Kidney (tissue), 14 donors: Measurements from ENCODE around the gene NXNL2. TPM values are rescaled to one million over a fixed set of nuclear protein-coding genes. Genes with fewer than 3 reads are reported as not detected.

ENCODE experiments used
- DNase-seq, 5 donors: peaks; one replicate each; pipeline ENCODE4 v3.0.0-alpha.2; 2013 to 2020
- FAIRE-seq: peaks from 2 replicates; lab custom pipeline; 2012; peaks lifted over from hg19 to GRCh38; lab: Jason Lieb, UNC
- H3K27ac ChIP-seq, 2 donors: one replicate each; pipeline ENCODE4 v1.7.0; 2013; ENCODE audit warnings: low read depth in 2 of 2, low read length in 2 of 2, inconsistent platforms in 1 of 2
- H3K27me3 ChIP-seq: one replicate; pipeline ENCODE4 v1.7.1; 2013; ENCODE audit warnings: low read length, inconsistent platforms; ENCODE audit not compliant: control insufficient read depth, insufficient read depth
- H3K36me3 ChIP-seq, 3 donors: one replicate each; pipeline versions ENCODE4 v1.7.0 to v1.7.1; 2013; ENCODE audit warnings: low read length in 3 of 3, control low read depth in 1 of 3, inconsistent platforms in 1 of 3; ENCODE audit not compliant: insufficient read depth in 3 of 3, control insufficient read depth in 2 of 3
- H3K4me1 ChIP-seq, 3 donors: one replicate each; pipeline versions ENCODE4 v1.7.0 to v1.7.1; 2013; ENCODE audit warnings: low read length in 3 of 3, inconsistent platforms in 1 of 3, low read depth in 1 of 3; ENCODE audit not compliant: control insufficient read depth in 2 of 3, insufficient read depth in 2 of 3
- H3K4me3 ChIP-seq, 3 donors: one replicate each; pipeline versions ENCODE4 v1.7.0 to v1.8.1; 2013; ENCODE audit warnings: low read length in 3 of 3, control low read depth in 1 of 3, inconsistent platforms in 1 of 3
- H3K9ac ChIP-seq, 3 donors: one replicate each; pipeline versions ENCODE4 v1.7.0 to v1.7.1; 2013; ENCODE audit warnings: low read length in 3 of 3, control low read depth in 1 of 3, inconsistent platforms in 1 of 3
- H3K9me3 ChIP-seq, 3 donors: one replicate each; pipeline versions ENCODE4 v1.7.0 to v1.7.1; 2013; ENCODE audit warnings: low read length in 3 of 3, control low read depth in 1 of 3, inconsistent platforms in 1 of 3; ENCODE audit not compliant: control insufficient read depth in 2 of 3, insufficient read depth in 1 of 3
- intact Hi-C: fragments of 100-400 bp; cut with DNase I; formaldehyde crosslinking; loops from one replicate; pipeline ENCODE4 v1.11.1; 2022
- polyA plus RNA-seq: library from polyadenylated mRNA; stranded (reverse); fragments of 350-450 nt; fragmentation: Illumina TruSeq; extraction: RNeasy Lipid Tissue Mini Kit (QIAGEN cat#74804); gene quantifications from one replicate; pipeline ENCODE4 v1.2.3, GENCODE V29; 2014; ENCODE audit warnings: low read depth, low replicate concordance; ENCODE audit not compliant: insufficient read depth
- total RNA-seq: library from RNA; stranded (reverse); fragmentation: NEBNext Ultra II Directional; extraction: Animal tissue kit (Norgen Biotek cat#: 25700); gene quantifications from one replicate; pipeline ENCODE4 v1.2.1, GENCODE V29; 2021
- TF ChIP-seq, protein P1 (sequence below): IDR thresholded peaks from 3 replicates; pipeline ENCODE4 v1.5.1; 2012; ENCODE audit warnings: mild to moderate bottlenecking, moderate library complexity, borderline replicate concordance; ENCODE audit not compliant: insufficient read depth; ENCODE audit errors: extremely low read depth
- donor health status: control.
- donor health status: control.
- donor health status: control.
- donor health status: control.
- donor health status: control.
- donor health status: DM: yes; HTN: yes; CAD: no.
- donor health status: Normal renal cell carcinoma (clear cell type).

Gene NXNL2
- total and polyA plus RNA-seq, 2 donors from 2014 or later: 3.6 to 4.9 TPM

DNA sequence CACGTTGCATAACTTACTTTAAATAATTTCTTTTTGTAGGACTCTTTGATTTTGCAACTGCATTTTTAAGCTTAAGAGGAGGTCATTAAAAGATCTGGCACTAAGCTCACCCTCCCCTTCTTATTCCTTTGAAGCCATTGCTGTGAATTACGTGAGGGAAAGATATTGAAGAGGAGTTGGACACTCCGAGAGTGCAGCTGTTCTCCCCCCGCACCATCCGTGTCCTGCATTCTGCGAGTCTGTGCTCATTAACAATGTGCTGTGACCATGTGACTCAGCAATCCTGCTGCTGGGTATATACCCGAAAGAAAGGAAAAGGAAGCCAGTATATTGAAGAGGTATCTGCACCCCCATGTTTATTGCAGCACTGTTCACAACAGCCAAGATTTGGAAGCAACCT is 40.0 kb downstream of the NXNL2 start:
- intact Hi-C loops: loop anchor here (10.0 kb wide), 1 partner anchor 470 kb away; no protein-coding TSS in a partner anchor
- Histone ChIP-seq H3K36me3 (no peaks in the 10 kb centered on the region), H3K4me1 (no peaks in the 10 kb centered on the region), H3K4me3 (no peak overlapping the region), H3K27ac (no peak overlapping the region), H3K9me3 (no peaks in the 10 kb centered on the region), H3K9ac (no peak overlapping the region), H3K27me3 (no peaks in the 10 kb centered on the region)
- TF ChIP-seq, protein P1, sequence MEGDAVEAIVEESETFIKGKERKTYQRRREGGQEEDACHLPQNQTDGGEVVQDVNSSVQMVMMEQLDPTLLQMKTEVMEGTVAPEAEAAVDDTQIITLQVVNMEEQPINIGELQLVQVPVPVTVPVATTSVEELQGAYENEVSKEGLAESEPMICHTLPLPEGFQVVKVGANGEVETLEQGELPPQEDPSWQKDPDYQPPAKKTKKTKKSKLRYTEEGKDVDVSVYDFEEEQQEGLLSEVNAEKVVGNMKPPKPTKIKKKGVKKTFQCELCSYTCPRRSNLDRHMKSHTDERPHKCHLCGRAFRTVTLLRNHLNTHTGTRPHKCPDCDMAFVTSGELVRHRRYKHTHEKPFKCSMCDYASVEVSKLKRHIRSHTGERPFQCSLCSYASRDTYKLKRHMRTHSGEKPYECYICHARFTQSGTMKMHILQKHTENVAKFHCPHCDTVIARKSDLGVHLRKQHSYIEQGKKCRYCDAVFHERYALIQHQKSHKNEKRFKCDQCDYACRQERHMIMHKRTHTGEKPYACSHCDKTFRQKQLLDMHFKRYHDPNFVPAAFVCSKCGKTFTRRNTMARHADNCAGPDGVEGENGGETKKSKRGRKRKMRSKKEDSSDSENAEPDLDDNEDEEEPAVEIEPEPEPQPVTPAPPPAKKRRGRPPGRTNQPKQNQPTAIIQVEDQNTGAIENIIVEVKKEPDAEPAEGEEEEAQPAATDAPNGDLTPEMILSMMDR: no peak
- FAIRE-seq (no peak), DNase-seq (no peak)

DNA sequence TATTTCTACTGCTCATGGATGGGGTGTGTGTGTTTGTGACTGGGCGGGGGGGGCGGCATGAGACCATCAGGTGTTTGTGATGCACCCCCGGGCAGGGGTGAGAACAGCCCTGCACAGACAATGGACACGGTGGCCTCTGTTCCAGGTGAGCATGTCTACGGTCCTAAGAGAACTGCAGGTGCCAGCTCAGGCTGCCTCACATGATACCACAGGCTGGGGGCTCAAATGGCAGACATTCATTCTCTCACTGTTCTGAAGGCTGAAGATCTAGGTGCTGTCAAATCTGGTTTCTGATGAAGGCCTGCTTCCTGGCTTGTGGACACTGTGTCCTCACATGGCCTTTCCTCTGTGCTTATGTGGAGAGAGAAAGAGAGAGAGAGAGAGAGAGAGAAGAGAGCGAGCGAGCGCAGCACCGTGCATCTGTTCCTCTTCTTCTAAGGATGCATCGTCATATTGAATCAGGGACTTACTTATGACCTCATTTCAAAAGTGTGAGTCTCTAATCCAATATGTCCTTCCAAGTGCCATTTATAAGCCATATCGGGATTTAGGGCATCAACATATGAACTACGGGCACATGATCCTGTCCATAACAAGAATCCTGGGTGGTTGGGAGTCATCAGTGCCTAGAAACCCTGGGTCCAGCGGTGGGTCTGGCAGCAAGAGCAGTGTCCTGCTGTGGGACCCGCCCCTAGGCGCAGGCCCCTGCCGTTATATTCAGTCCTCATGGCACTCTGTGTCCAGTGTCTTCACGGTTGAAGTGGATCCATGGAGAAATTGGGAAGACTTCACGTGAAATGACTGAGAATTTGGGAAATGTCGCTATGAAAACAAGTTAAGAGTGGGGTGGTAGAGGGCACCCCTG is 42.5 kb downstream of the NXNL2 start:
- TF ChIP-seq, protein P1: no peak
- Histone ChIP-seq H3K27me3 (no peaks in the 10 kb centered on the region), H3K36me3 (no peaks in the 10 kb centered on the region), H3K9me3 (no peaks in the 10 kb centered on the region), H3K9ac (no peak overlapping the region), H3K4me1 (no peaks in the 10 kb centered on the region), H3K4me3 (no peak overlapping the region), H3K27ac (no peak overlapping the region)
- intact Hi-C loops: loop anchor here (10.0 kb wide), 1 partner anchor 473 kb away; no protein-coding TSS in a partner anchor
- no peak for DNase-seq
- no peak for FAIRE-seq

DNA sequence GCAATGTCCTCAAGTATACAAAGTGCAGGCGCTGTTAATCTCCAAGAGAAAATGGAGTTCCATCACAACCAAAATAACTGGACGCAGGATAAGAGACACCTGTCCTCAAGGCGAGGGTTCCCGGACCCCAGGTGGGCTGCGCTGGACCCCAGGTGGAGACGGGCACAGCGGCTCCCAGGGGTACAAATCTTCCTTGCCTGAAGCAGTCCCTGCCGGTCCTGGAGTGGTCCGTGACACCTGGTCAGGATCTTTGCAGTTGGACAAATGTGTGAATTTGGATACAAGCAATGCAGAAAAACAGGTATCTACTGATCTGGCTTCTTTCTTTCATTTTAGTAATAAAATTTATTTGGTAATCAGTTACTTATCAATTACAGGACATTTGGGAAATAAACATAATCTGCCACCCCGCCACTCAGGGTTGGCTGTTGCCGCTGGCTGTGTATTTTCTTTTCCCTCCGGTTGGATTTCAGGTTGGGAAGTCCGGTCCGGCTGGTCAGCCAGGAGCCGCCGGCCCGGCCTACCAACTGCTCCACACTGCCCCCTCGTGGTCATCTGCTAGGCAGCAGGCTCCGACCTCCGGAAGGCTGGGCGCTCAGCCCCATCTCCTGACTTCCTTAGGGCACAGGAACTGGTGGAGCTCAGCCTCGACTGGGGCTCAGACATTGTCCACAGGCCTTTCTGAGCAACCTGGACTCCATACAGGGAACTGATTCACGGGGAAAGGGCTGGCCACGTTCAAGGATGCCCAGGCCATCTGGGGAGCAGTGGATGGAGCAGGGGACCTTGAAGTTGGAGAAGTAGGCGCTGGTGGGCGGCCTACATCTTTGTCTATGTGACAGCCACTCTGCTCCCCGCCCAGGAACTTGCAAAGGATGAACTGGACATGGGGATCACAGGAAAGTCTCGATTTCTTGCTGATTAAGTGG is 43.4 kb downstream of the NXNL2 start:
- Histone ChIP-seq H3K27me3 (no peaks in the 10 kb centered on the region), H3K4me1 (no peaks in the 10 kb centered on the region), H3K4me3 (peak overlapping the region in 1 of 3 donors; percentile 6), H3K27ac (no peak overlapping the region), H3K9ac (no peak overlapping the region), H3K36me3 (no peaks in the 10 kb centered on the region), H3K9me3 (no peaks in the 10 kb centered on the region)
- TF ChIP-seq, protein P1: peak; percentile 97
- peak; percentile 86 to 92 (median 89) for DNase-seq
- intact Hi-C loops: loop anchor here (10.0 kb wide), 1 partner anchor 474 kb away; no protein-coding TSS in a partner anchor
- peak; percentile 27 for FAIRE-seq
